HCT116 (cell line): ENCODE data around the gene GALNT5. TPM values are rescaled to one million over a fixed set of nuclear protein-coding genes. Genes with fewer than 3 reads are reported as not detected.

Source experiments
- ATAC-seq: fragments of 200-7000 bp; cut with Tn5 transposase; 2 replicates; pipeline ENCODE4 v1.9.1; 2020; ENCODE audit warnings: mild to moderate bottlenecking, moderate library complexity
- BruUV-seq: library from RNA; stranded (reverse); fragments of 400-500 nt; replicated peaks from 2 replicates; lab custom pipeline; 2021; lab: Mats Ljungman, UMichigan
- CTCF ChIA-PET: fragments of 300-600 bp; sonication (Branson Sonifier 250); formaldehyde crosslinking; loops from one replicate; lab custom pipeline; 2021; ENCODE audit warnings: antibody characterized with exemption; lab: Charles Lee
- POLR2A ChIA-PET: fragments of 300-600, 350-600 bp; sonication (Branson Sonifier 250); formaldehyde crosslinking; loops from one replicate; lab custom pipeline; 2021; ENCODE audit warnings: antibody characterized with exemption; lab: Charles Lee
- RAD21 ChIA-PET, 2 experiments: fragments of 300-600 bp; sonication (Branson Sonifier 250); formaldehyde crosslinking; loops; one replicate each; lab custom pipeline; 2023; ENCODE audit warnings: low total read pairs in 2 of 2; ENCODE audit not compliant: uncharacterized antibody in 2 of 2, unreplicated experiment in 2 of 2, low non-redundant PET in 1 of 2; lab: Charles Lee
- DNase-seq: peaks from one replicate; pipeline ENCODE4 v3.0.0-alpha.2; 2010; ENCODE audit warnings: low read depth, low spot score
- H2AFZ ChIP-seq: fragments of 200-600 bp; shearing (Covaris generic), sonication (generic); 2 replicates; pipeline ENCODE4 v1.6.1; 2017; ENCODE audit warnings: low read depth, mixed run types, mixed read lengths, antibody characterized with exemption, low read length; ENCODE audit not compliant: poor library complexity, severe bottlenecking
- H3K27ac ChIP-seq: 2 replicates; pipeline ENCODE4 v1.5.1; 2012; ENCODE audit warnings: low read depth, low read length
- H3K27me3 ChIP-seq: fragments of 200-600 bp; sonication (generic); 2 replicates; pipeline ENCODE4 v1.6.1; 2016; ENCODE audit warnings: mixed run types, low read length, mixed read lengths; ENCODE audit not compliant: insufficient read depth
- H3K36me3 ChIP-seq, 2 experiments: fragments of 200-500 bp in 1 of 2; fragments of 200-600 bp in 1 of 2; sonication (Bioruptor generic) in 1 of 2; sonication (generic) in 1 of 2; 2 replicates each; pipeline versions ENCODE4 v1.5.1 to v1.6.1; 2014 to 2016; ENCODE audit warnings: low read length in 2 of 2, inconsistent platforms in 1 of 2, mixed read lengths in 1 of 2, mixed run types in 1 of 2; ENCODE audit not compliant: insufficient read depth in 2 of 2, control insufficient read depth in 1 of 2
- H3K4me1 ChIP-seq, 2 experiments: fragments of 200-600 bp in 1 of 2; sonication (generic) in 1 of 2; 2 replicates each; pipeline versions ENCODE4 v1.5.1 to v1.6.1; 2012 to 2017; ENCODE audit warnings: low read length in 2 of 2, inconsistent platforms in 1 of 2, mild to moderate bottlenecking in 1 of 2, mixed read lengths in 1 of 2, mixed run types in 1 of 2, moderate library complexity in 1 of 2; ENCODE audit not compliant: insufficient read depth in 2 of 2, control insufficient read depth in 1 of 2
- H3K4me2 ChIP-seq: fragments of 200-600 bp; sonication (generic); 2 replicates; pipeline ENCODE4 v1.6.1; 2017; ENCODE audit warnings: mixed run types, low read length, mixed read lengths
- H3K4me3 ChIP-seq, 2 experiments: fragments of 200-600 bp in 1 of 2; sonication (generic) in 1 of 2; replicated peaks in 1 of 2; 2 replicates each; pipeline ENCODE4 v1.5.1; 2011 to 2016; ENCODE audit warnings: low read length in 2 of 2, control low read depth in 1 of 2, low read depth in 1 of 2, mild to moderate bottlenecking in 1 of 2, mixed read lengths in 1 of 2, mixed run types in 1 of 2
- H3K79me2 ChIP-seq: fragments of 200-600 bp; sonication (generic); 2 replicates; pipeline ENCODE4 v1.6.1; 2017; ENCODE audit warnings: mild to moderate bottlenecking, mixed run types, low read length, moderate library complexity, mixed read lengths; ENCODE audit not compliant: insufficient read depth
- H3K9ac ChIP-seq: fragments of 200-600 bp; sonication (generic); 2 replicates; pipeline ENCODE4 v1.6.1; 2016; ENCODE audit warnings: low read length, mixed read lengths
- H3K9me2 ChIP-seq: fragments of 200-600 bp; sonication (generic), shearing (Covaris generic); 2 replicates; pipeline ENCODE4 v1.6.1; 2017; ENCODE audit warnings: mixed run types, mild to moderate bottlenecking, moderate library complexity; ENCODE audit not compliant: insufficient read depth
- H3K9me3 ChIP-seq, 2 experiments: fragments of 200-500 bp in 1 of 2; fragments of 200-600 bp in 1 of 2; sonication (Bioruptor generic) in 1 of 2; sonication (generic) in 1 of 2; 2 replicates each; pipeline ENCODE4 v1.6.1; 2014 to 2017; ENCODE audit warnings: low read length in 2 of 2, mixed read lengths in 2 of 2, inconsistent platforms in 1 of 2, low read depth in 1 of 2, mild to moderate bottlenecking in 1 of 2, mixed run types in 1 of 2, moderate library complexity in 1 of 2; ENCODE audit not compliant: control insufficient read depth in 1 of 2, insufficient read depth in 1 of 2
- H4K20me1 ChIP-seq: fragments of 200-600 bp; sonication (generic), shearing (Covaris generic); 2 replicates; pipeline ENCODE4 v1.6.1; 2017; ENCODE audit warnings: mixed run types, mild to moderate bottlenecking, moderate library complexity; ENCODE audit not compliant: insufficient read depth
- CBX3 ChIP-seq: IDR thresholded peaks from 2 replicates; pipeline ENCODE4 v1.6.1; 2012; ENCODE audit warnings: low read depth
- EGR1 ChIP-seq: IDR thresholded peaks from 2 replicates; pipeline ENCODE4 v1.6.1; 2012; ENCODE audit warnings: low read depth
- EZH2 ChIP-seq: fragments of 200-600 bp; sonication (generic); IDR thresholded peaks from 2 replicates; pipeline ENCODE4 v1.6.1; 2017; ENCODE audit warnings: antibody characterized with exemption, mixed run types
- EZH2phosphoT487 ChIP-seq: fragments of 200-600 bp; IDR thresholded peaks from 2 replicates; pipeline ENCODE4 v1.6.1; 2018; ENCODE audit warnings: antibody characterized with exemption, borderline replicate concordance
- FOSL1 ChIP-seq: IDR thresholded peaks from 2 replicates; pipeline ENCODE4 v1.6.1; 2012; ENCODE audit warnings: low read depth
- JUND ChIP-seq: IDR thresholded peaks from 2 replicates; pipeline ENCODE4 v1.6.1; 2012
- POLR2A ChIP-seq: IDR thresholded peaks from 2 replicates; pipeline ENCODE4 v1.7.0; 2011; ENCODE audit warnings: borderline replicate concordance; ENCODE audit not compliant: insufficient read depth, insufficient read length; ENCODE audit errors: extremely low read depth
- POLR2AphosphoS5 ChIP-seq: IDR thresholded peaks from 2 replicates; pipeline ENCODE4 v1.6.1; 2011; ENCODE audit warnings: mild to moderate bottlenecking, low read depth, low read length, moderate library complexity
- SIN3A ChIP-seq: IDR thresholded peaks from 2 replicates; pipeline ENCODE4 v1.6.1; 2012; ENCODE audit warnings: low read depth
- SP1 ChIP-seq: IDR thresholded peaks from 2 replicates; pipeline ENCODE4 v1.6.1; 2012; ENCODE audit warnings: low read depth
- TCF7L2 ChIP-seq: IDR thresholded peaks from 2 replicates; pipeline ENCODE4 v1.7.0; 2011; ENCODE audit warnings: borderline replicate concordance, inconsistent platforms; ENCODE audit not compliant: insufficient read depth, insufficient read length; ENCODE audit errors: extremely low read depth
- YY1 ChIP-seq: IDR thresholded peaks from 2 replicates; pipeline ENCODE4 v1.6.1; 2011; ENCODE audit warnings: low read length, low read depth, moderate library complexity, mild to moderate bottlenecking; ENCODE audit not compliant: insufficient replicate concordance; ENCODE audit errors: extremely low read depth
- ZBTB33 ChIP-seq: IDR thresholded peaks from 2 replicates; pipeline ENCODE4 v1.6.1; 2011; ENCODE audit warnings: mild to moderate bottlenecking, low read length, moderate library complexity; ENCODE audit not compliant: insufficient replicate concordance; ENCODE audit errors: extremely low read depth
- ZFX ChIP-seq: fragments of 450-650 bp; IDR thresholded peaks from 2 replicates; pipeline ENCODE4 v1.6.1; 2017
- ZNF274 ChIP-seq: fragments of 200-500 bp; sonication (Bioruptor generic); IDR thresholded peaks from 2 replicates; pipeline ENCODE4 v1.6.1; 2014; ENCODE audit warnings: mild to moderate bottlenecking, low read depth, low read length, inconsistent platforms
- intact Hi-C: fragments of 100-400 bp; cut with micrococcal nuclease; formaldehyde crosslinking; loops from 2 replicates; pipeline ENCODE4 v1.10.0; 2022
- total RNA-seq: library from RNA; stranded (reverse); gene quantifications from one replicate; pipeline ENCODE4 v1.2.1, GENCODE V29; 2021; ENCODE audit not compliant: unreplicated experiment

Gene GALNT5
- total RNA-seq, 1 experiment from 2014 or later, result 3.9 TPM

- CTCF ChIA-PET, result interaction anchor here (1.9 kb wide), 1 partner anchor 19 kb away, joined by 5 read pairs; no protein-coding TSS in a partner anchor
- DNase-seq (no peak), ATAC-seq (no peak)
- RAD21 ChIA-PET, result no interaction called here
- POLR2A ChIA-PET, result no interaction called here
- Histone ChIP-seq H3K9me2 (no peaks in the 10 kb centered on the region), H3K4me2 (no peak overlapping the region), H3K36me3 (no peaks in the 10 kb centered on the region; a peak in 1 of 4 replicates), H3K79me2 (peaks cover 4% of the 10 kb centered on the region; the same call in 1 of the 2 replicates), H3K9ac (no peak overlapping the region), H3K4me1 (no peaks in the 10 kb centered on the region), H3K27me3 (no peaks in the 10 kb centered on the region), H3K4me3 (no peak overlapping the region), H3K9me3 (no peaks in the 10 kb centered on the region), H2AFZ (no peak overlapping the region), H4K20me1 (no peaks in the 10 kb centered on the region), H3K27ac (no peak overlapping the region)
- BruUV-seq, result no TSS peak
- TF ChIP-seq ZFX (no peak), SP1 (no peak), EZH2phosphoT487 (no peak), CBX3 (no peak), TCF7L2 (no peak), EZH2 (no peak), YY1 (no peak), EGR1 (no peak), FOSL1 (no peak), POLR2A (no peak), JUND (no peak), ZBTB33 (no peak), SIN3A (no peak), POLR2AphosphoS5 (no peak), ZNF274 (no peak)
- intact Hi-C loops, result no loop called here
These were observed 26.0 kb downstream of the GALNT5 start for GRCh38 chr2:157283468-157283867.
